Measurements from ENCODE around the gene KIF18B. TPM values are rescaled to one million over a fixed set of nuclear protein-coding genes. Genes with fewer than 3 reads are reported as not detected.

The KIF18B gene
- total RNA-seq: 100 to 1,000 TPM; 107 to 109 TPM

GRCh38 chr17:44947461-44948314 lies at the start of gene KIF18B:
Gene KIF18B, minus strand, starts transcription at chr17:44947773. Its CDS starts 11,429 bp downstream, at chr17:44936344.
- POLR2A ChIA-PET: no interaction called here
- peaks cover 32% of the 10 kb centered on the region for H3K4me1 Mint-ChIP-seq
- peak within 1 kb of the TSS; percentile 97 for H3K4me3 Mint-ChIP-seq
- no peaks in the 10 kb centered on the region for H3K9me3 Mint-ChIP-seq
- peaks cover 27% of the 10 kb centered on the region for H3K36me3 Mint-ChIP-seq (ENCODE audit: low read depth)
- CTCF ChIA-PET: interaction anchor here (0.9 to 1.2 kb wide), 3 partner anchors 10 to 188 kb away, joined by 3 to 4 read pairs (median 3); partner anchors contain the start of gene ACBD4
- peak; percentile 95 for DNase-seq
- H3K27me3 Mint-ChIP-seq: no peaks in the 10 kb centered on the region
- H3K27ac Mint-ChIP-seq: peak within 1 kb of the TSS; percentile 94

- H3K4me3 Mint-ChIP-seq: no peak overlapping the region
- peaks cover 9% of the 10 kb centered on the region for H3K9me3 Mint-ChIP-seq
- no peaks in the 10 kb centered on the region for H3K4me1 Mint-ChIP-seq
- no peak for DNase-seq
- no peaks in the 10 kb centered on the region for H3K36me3 Mint-ChIP-seq (ENCODE audit: low read depth)
- POLR2A ChIA-PET: no interaction called here
- peaks cover 12% of the 10 kb centered on the region for H3K27me3 Mint-ChIP-seq
- CTCF ChIA-PET: interaction anchor here (1.3 kb wide), 1 partner anchor 139 kb away, joined by 4 read pairs; the partner anchor contains the start of gene ACBD4
- no peak overlapping the region for H3K27ac Mint-ChIP-seq
Measured at GRCh38 chr17:44996304-44996703, 48.7 kb upstream of the KIF18B start.

- Mint-ChIP-seq H3K4me3 (no peak overlapping the region), H3K9me3 (peaks cover 9% of the 10 kb centered on the region), H3K36me3 (ENCODE audit: low read depth) (no peaks in the 10 kb centered on the region), H3K27ac (no peak overlapping the region), H3K4me1 (no peaks in the 10 kb centered on the region), H3K27me3 (peaks cover 12% of the 10 kb centered on the region)
- POLR2A ChIA-PET: no interaction called here
- CTCF ChIA-PET: interaction anchor here (1.3 kb wide), 1 partner anchor 140 kb away, joined by 4 read pairs; the partner anchor contains the start of gene ACBD4
- no peak for DNase-seq
Measured at GRCh38 chr17:44995436-44996001, 47.9 kb upstream of the KIF18B start.

- CTCF ChIA-PET: interaction anchor here (0.7 to 1.8 kb wide), 3 partner anchors 28 to 217 kb away, joined by 3 to 6 read pairs (median 3); no protein-coding TSS in a partner anchor
- no peak for DNase-seq
- Mint-ChIP-seq H3K9me3 (no peaks in the 10 kb centered on the region), H3K4me1 (no peaks in the 10 kb centered on the region), H3K4me3 (no peak overlapping the region), H3K36me3 (ENCODE audit: low read depth) (no peaks in the 10 kb centered on the region), H3K27ac (no peak overlapping the region), H3K27me3 (peaks cover 27% of the 10 kb centered on the region)
- POLR2A ChIA-PET: no interaction called here
Measured at GRCh38 chr17:44992242-44992939, 44.8 kb upstream of the KIF18B start.

GRCh38 chr17:44990994-44991393 lies 43.4 kb upstream of the KIF18B start:
- peaks cover 34% of the 10 kb centered on the region for H3K27me3 Mint-ChIP-seq
- no peaks in the 10 kb centered on the region for H3K9me3 Mint-ChIP-seq
- CTCF ChIA-PET: interaction anchor here (0.6 to 1.8 kb wide), 3 partner anchors 20 to 128 kb away, joined by 3 to 6 read pairs (median 5); no protein-coding TSS in a partner anchor
- H3K4me3 Mint-ChIP-seq: no peak overlapping the region
- no peaks in the 10 kb centered on the region for H3K36me3 Mint-ChIP-seq (ENCODE audit: low read depth)
- POLR2A ChIA-PET: no interaction called here
- no peak overlapping the region for H3K27ac Mint-ChIP-seq
- DNase-seq: no peak
- peaks cover 2% of the 10 kb centered on the region for H3K4me1 Mint-ChIP-seq

GRCh38 chr17:44989552-44990138 lies 42.1 kb upstream of the KIF18B start:
- Mint-ChIP-seq H3K27ac (no peak overlapping the region), H3K9me3 (peaks cover 2% of the 10 kb centered on the region), H3K4me3 (no peak overlapping the region), H3K36me3 (ENCODE audit: low read depth) (no peaks in the 10 kb centered on the region), H3K4me1 (peaks cover 2% of the 10 kb centered on the region), H3K27me3 (peaks cover 38% of the 10 kb centered on the region)
- ChIA-PET CTCF (interaction anchor here (0.6 to 1.8 kb wide), 4 partner anchors 18 to 224 kb away, joined by 3 to 5 read pairs (median 4); partner anchors contain the start of gene ACBD4), POLR2A (no interaction called here)
- no peak for DNase-seq

- peaks cover 2% of the 10 kb centered on the region for H3K9me3 Mint-ChIP-seq
- ChIA-PET POLR2A (no interaction called here), CTCF (interaction anchor here (1.1 kb wide), 1 partner anchor 31 kb away, joined by 5 read pairs; no protein-coding TSS in a partner anchor)
- peaks cover 2% of the 10 kb centered on the region for H3K4me1 Mint-ChIP-seq
- H3K36me3 Mint-ChIP-seq (ENCODE audit: low read depth): no peaks in the 10 kb centered on the region
- H3K4me3 Mint-ChIP-seq: no peak overlapping the region
- peaks cover 36% of the 10 kb centered on the region for H3K27me3 Mint-ChIP-seq
- DNase-seq: no peak
- H3K27ac Mint-ChIP-seq: no peak overlapping the region
Measured at GRCh38 chr17:44988044-44988942, 40.7 kb upstream of the KIF18B start.

GRCh38 chr17:44983563-44983962 lies 36.0 kb upstream of the KIF18B start:
- H3K4me3 Mint-ChIP-seq: no peak overlapping the region
- no peak for DNase-seq
- ChIA-PET CTCF (no interaction called here), POLR2A (no interaction called here)
- H3K4me1 Mint-ChIP-seq: peaks cover 2% of the 10 kb centered on the region
- H3K9me3 Mint-ChIP-seq: peaks cover 2% of the 10 kb centered on the region
- no peaks in the 10 kb centered on the region for H3K36me3 Mint-ChIP-seq (ENCODE audit: low read depth)
- H3K27ac Mint-ChIP-seq: no peak overlapping the region
- H3K27me3 Mint-ChIP-seq: peaks cover 31% of the 10 kb centered on the region

GRCh38 chr17:44982113-44982702 lies 34.6 kb upstream of the KIF18B start:
- no peak overlapping the region for H3K27ac Mint-ChIP-seq
- peaks cover 2% of the 10 kb centered on the region for H3K9me3 Mint-ChIP-seq
- no peaks in the 10 kb centered on the region for H3K36me3 Mint-ChIP-seq (ENCODE audit: low read depth)
- H3K4me3 Mint-ChIP-seq: no peak overlapping the region
- ChIA-PET CTCF (no interaction called here), POLR2A (no interaction called here)
- peaks cover 1% of the 10 kb centered on the region for H3K4me1 Mint-ChIP-seq
- no peak for DNase-seq
- peaks cover 20% of the 10 kb centered on the region for H3K27me3 Mint-ChIP-seq

GRCh38 chr17:44981221-44981968 lies 33.8 kb upstream of the KIF18B start:
- no peak overlapping the region for H3K4me3 Mint-ChIP-seq
- CTCF ChIA-PET: interaction anchor here (1.1 to 2.6 kb wide), 2 partner anchors 9 to 154 kb away, joined by 4 to 9 read pairs; partner anchors contain the start of gene ACBD4
- no peak overlapping the region for H3K27ac Mint-ChIP-seq
- H3K4me1 Mint-ChIP-seq: no peaks in the 10 kb centered on the region
- DNase-seq: no peak
- peaks cover 20% of the 10 kb centered on the region for H3K27me3 Mint-ChIP-seq
- POLR2A ChIA-PET: no interaction called here
- H3K36me3 Mint-ChIP-seq (ENCODE audit: low read depth): no peaks in the 10 kb centered on the region
- H3K9me3 Mint-ChIP-seq: peaks cover 2% of the 10 kb centered on the region

- H3K9me3 Mint-ChIP-seq: no peaks in the 10 kb centered on the region
- CTCF ChIA-PET: interaction anchor here (1.1 to 2.6 kb wide), 3 partner anchors 43 to 201 kb away, joined by 3 to 9 read pairs (median 4); partner anchors contain the start of gene ACBD4
- no peaks in the 10 kb centered on the region for H3K36me3 Mint-ChIP-seq (ENCODE audit: low read depth)
- no peak overlapping the region for H3K4me3 Mint-ChIP-seq
- no peak overlapping the region for H3K27ac Mint-ChIP-seq
- H3K27me3 Mint-ChIP-seq: peaks cover 22% of the 10 kb centered on the region
- POLR2A ChIA-PET: no interaction called here
- DNase-seq: no peak
- H3K4me1 Mint-ChIP-seq: no peaks in the 10 kb centered on the region
Measured at GRCh38 chr17:44979426-44979995, 31.9 kb upstream of the KIF18B start.

Measured in activated CD4-positive, alpha-beta T cell treated with anti-CD3 and anti-CD28 coated beads, Interleukin-2, amount 10 ng/mL, durations not matched to agents 7 days and 5 days (primary cell).